ENCODE measurements around the gene UMPS. TPM values are rescaled to one million over a fixed set of nuclear protein-coding genes. Genes with fewer than 3 reads are reported as not detected.

UMPS gene
- total RNA-seq, 6 donors from 2014 or later = 5.0 to 26.2 (median 23.7) TPM

- no peak for ATAC-seq (ENCODE audit: low FRiP score in 2 of 2)
- Histone ChIP-seq H3K36me3 (no peaks in the 10 kb centered on the region), H3K4me3 (no peak overlapping the region), H3K27me3 (no peaks in the 10 kb centered on the region), H3K4me1 (peaks cover 0 to 12% (median 7%) of the 10 kb centered on the region in 4 donors), H3K27ac (no peak overlapping the region), H3K9me3 (no peaks in the 10 kb centered on the region)
- TF ChIP-seq EP300 (IDR thresholded peaks at IDR 0.05) = no peak
- TF ChIP-seq POLR2AphosphoS5 (IDR thresholded peaks at IDR 0.05) = no peak
- no peak for TF ChIP-seq POLR2A (IDR thresholded peaks at IDR 0.05)
- TF ChIP-seq CTCF (IDR thresholded peaks at IDR 0.05) = no peak
- DNase-seq = no peak
- WGBS, 2 donors = 54 to 74% methylated on average over 7 of the region's 7 CpGs
Measured at GRCh38 chr3:124685481-124685880, 44.8 kb upstream of the UMPS start.

GRCh38 chr3:124686028-124686670 lies 44.1 kb upstream of the UMPS start:
- no peaks in the 10 kb centered on the region for H3K27me3 ChIP-seq
- TF ChIP-seq POLR2AphosphoS5 (IDR thresholded peaks at IDR 0.05) (no peak), POLR2A (IDR thresholded peaks at IDR 0.05) (no peak), EP300 (IDR thresholded peaks at IDR 0.05) (no peak), CTCF (IDR thresholded peaks at IDR 0.05) (no peak)
- 88 to 96% methylated on average over 3 of the region's 3 CpGs for WGBS, 2 donors
- H3K36me3 ChIP-seq = no peaks in the 10 kb centered on the region
- peaks cover 0 to 12% (median 7%) of the 10 kb centered on the region in 4 donors for H3K4me1 ChIP-seq
- no peak overlapping the region for H3K27ac ChIP-seq
- H3K9me3 ChIP-seq = no peaks in the 10 kb centered on the region
- ATAC-seq (ENCODE audit: low FRiP score in 2 of 2) (no peak), DNase-seq (no peak)
- H3K4me3 ChIP-seq = no peak overlapping the region

GRCh38 chr3:124688581-124689454 lies 41.4 kb upstream of the UMPS start:
- Histone ChIP-seq H3K4me1 (peaks cover 0 to 12% (median 7%) of the 10 kb centered on the region in 4 donors), H3K36me3 (no peaks in the 10 kb centered on the region), H3K27ac (no peak overlapping the region), H3K27me3 (no peaks in the 10 kb centered on the region), H3K9me3 (no peaks in the 10 kb centered on the region), H3K4me3 (no peak overlapping the region)
- ATAC-seq (ENCODE audit: low FRiP score in 2 of 2) (peak; percentile 79 to 87), DNase-seq (peak in 1 of 2 donors; percentile 71)
- WGBS, 2 donors = 17 to 19% methylated on average over 11 of the region's 11 CpGs
- no peak for TF ChIP-seq POLR2AphosphoS5 (IDR thresholded peaks at IDR 0.05)
- TF ChIP-seq CTCF (IDR thresholded peaks at IDR 0.05) = peak; percentile 51 to 77 (median 70)

DNA sequence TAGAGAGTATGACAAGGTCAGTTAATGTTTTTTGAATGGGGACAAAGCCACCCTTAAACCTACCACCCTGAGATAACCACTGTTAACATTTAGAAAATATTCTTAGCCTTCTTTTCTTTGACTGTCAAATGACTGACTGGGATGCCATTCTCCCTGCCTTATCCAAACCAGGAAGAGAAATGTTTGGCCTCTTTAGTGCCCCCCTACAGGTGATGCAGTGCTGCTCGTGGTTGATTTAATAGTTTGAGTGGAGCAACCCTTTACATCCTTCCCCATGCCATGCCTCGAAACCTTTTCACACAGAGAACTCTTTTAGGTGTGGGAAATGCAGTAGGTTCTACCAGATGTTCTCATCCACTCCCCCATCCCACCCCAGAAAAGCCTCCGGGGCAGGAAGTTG lies 38.7 kb upstream of the UMPS start:
- 59 to 74% methylated on average over 3 of the region's 3 CpGs for WGBS, 2 donors
- Histone ChIP-seq H3K27me3 (no peaks in the 10 kb centered on the region), H3K4me1 (peaks cover 0 to 5% (median 2%) of the 10 kb centered on the region in 4 donors), H3K9me3 (no peaks in the 10 kb centered on the region), H3K36me3 (no peaks in the 10 kb centered on the region), H3K4me3 (no peak overlapping the region), H3K27ac (no peak overlapping the region)
- no peak for ATAC-seq (ENCODE audit: low FRiP score in 2 of 2)
- no peak for DNase-seq
- no peak for TF ChIP-seq POLR2A (IDR thresholded peaks at IDR 0.05)
- no peak for TF ChIP-seq CTCF (IDR thresholded peaks at IDR 0.05)
- TF ChIP-seq EP300 (IDR thresholded peaks at IDR 0.05) = no peak
- TF ChIP-seq POLR2AphosphoS5 (IDR thresholded peaks at IDR 0.05) = no peak
